Lower leg skin (tissue), 4 donors: ENCODE measurements around the gene RBMS2. TPM values are rescaled to one million over a fixed set of nuclear protein-coding genes. Genes with fewer than 3 reads are reported as not detected.
A peak's percentile ranks its signal among the peaks of the same experiment; 100 is the strongest.
"Not testable (repeated sequence)": the region's sequence is repeated elsewhere in the genome, so short reads cannot be mapped to it uniquely, and the experiment has no call there.

ENCODE experiments used
- DNase-seq, 2 donors: peaks; one replicate each; pipeline ENCODE4 v3.0.0-alpha.2; 2019; ENCODE audit warnings: low spot score in 2 of 2
- H3K4me3 ChIP-seq: fragments of 200-600 bp; sonication (generic); 2 replicates; pipeline ENCODE4 v1.5.1; 2017; ENCODE audit warnings: mild to moderate bottlenecking, low read depth; ENCODE audit not compliant: poor library complexity, severe bottlenecking
- POLR2A ChIP-seq, 2 donors: fragments of 450-650 bp; IDR thresholded peaks; one replicate each; pipeline ENCODE4 v1.6.1; 2016 to 2017; ENCODE audit warnings: antibody characterized with exemption in 2 of 2, mild to moderate bottlenecking in 1 of 2, moderate library complexity in 1 of 2
- WGBS, 2 donors: methylation state at CpG; one replicate each; pipeline ENCODE4 v1.1.5; 2018; 5-methylcytosine and 5-hydroxymethylcytosine counted together
- intact Hi-C: fragments of 100-400 bp; cut with DNase I; formaldehyde crosslinking; loops from one replicate; pipeline ENCODE4 v1.15.0; 2023; ENCODE audit warnings: low total_unique reads
- total RNA-seq, 4 donors: library from RNA; depleted of rRNA; stranded (reverse); fragments of >200 nt; gene quantifications; one replicate each; pipeline ENCODE4 v1.1.0, GENCODE V29; 2016
- TF ChIP-seq, protein P1 (sequence below), 3 donors: fragments of 450-650 bp; IDR thresholded peaks; one replicate each; pipeline ENCODE4 v1.5.1; 2016; ENCODE audit warnings: antibody characterized with exemption in 3 of 3, mild to moderate bottlenecking in 3 of 3, moderate library complexity in 2 of 3

The RBMS2 gene
- total RNA-seq, 4 donors from 2014 or later, result 12.7 to 14.9 (median 13.7) TPM

DNA sequence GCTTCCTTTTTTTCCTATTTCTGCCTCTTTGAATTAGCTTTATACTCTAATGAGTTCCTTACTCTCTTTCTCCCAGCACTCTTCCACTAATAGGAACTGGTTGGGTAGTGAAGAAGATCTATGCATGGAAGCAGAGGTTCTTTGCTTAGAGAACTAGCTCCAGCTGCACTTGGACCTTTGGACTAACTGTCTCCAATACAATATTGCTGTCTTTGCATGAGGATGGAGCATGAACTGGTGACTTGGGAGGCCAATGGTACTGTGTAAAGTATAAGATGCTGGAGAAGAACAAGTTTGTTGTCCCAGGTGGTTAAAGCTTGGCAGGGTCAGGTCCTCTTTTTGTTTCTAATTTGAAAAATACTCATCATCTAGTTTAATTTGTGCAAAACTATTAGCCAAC lies 31.3 kb upstream of the RBMS2 start:
- no peak for DNase-seq
- no peak overlapping the region for H3K4me3 ChIP-seq
- TF ChIP-seq, protein P1, sequence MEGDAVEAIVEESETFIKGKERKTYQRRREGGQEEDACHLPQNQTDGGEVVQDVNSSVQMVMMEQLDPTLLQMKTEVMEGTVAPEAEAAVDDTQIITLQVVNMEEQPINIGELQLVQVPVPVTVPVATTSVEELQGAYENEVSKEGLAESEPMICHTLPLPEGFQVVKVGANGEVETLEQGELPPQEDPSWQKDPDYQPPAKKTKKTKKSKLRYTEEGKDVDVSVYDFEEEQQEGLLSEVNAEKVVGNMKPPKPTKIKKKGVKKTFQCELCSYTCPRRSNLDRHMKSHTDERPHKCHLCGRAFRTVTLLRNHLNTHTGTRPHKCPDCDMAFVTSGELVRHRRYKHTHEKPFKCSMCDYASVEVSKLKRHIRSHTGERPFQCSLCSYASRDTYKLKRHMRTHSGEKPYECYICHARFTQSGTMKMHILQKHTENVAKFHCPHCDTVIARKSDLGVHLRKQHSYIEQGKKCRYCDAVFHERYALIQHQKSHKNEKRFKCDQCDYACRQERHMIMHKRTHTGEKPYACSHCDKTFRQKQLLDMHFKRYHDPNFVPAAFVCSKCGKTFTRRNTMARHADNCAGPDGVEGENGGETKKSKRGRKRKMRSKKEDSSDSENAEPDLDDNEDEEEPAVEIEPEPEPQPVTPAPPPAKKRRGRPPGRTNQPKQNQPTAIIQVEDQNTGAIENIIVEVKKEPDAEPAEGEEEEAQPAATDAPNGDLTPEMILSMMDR (IDR thresholded peaks at IDR 0.05), result no peak
- no peak for TF ChIP-seq POLR2A (IDR thresholded peaks at IDR 0.05)
- intact Hi-C loops, result no loop called here

DNA sequence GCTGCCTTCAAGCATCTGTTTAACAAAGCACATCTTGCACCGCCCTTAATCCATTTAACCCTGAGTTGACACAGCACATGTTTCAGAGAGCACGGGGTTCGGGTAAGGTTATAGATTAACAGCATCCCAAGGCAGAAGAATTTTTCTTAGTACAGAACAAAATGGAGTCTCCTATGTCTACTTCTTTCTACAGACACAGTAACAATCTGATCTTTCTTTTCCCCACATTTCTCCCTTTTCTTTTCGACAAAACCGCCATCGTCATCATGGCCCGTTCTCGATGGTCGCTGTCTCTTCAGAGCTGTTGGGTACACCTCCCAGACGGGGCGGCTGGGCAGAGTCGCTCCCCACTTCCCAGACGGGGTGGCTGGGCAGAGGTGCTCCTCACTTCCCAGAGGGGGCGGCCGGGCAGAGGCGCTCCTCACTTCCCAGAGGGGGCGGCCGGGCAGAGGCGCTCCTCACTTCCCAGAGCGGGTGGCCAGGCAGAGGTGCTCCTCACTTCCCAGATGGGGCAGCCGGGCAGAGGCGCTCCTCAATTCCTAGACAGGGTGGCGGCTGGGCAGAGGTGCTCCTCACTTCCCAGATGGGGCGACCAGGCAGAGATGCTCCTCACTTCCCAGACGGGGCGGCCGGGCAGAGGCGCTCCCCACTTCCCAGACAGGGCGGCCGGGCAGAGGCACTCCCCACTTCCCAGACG lies 28.1 kb upstream of the RBMS2 start:
- DNase-seq, H3K4me3 ChIP-seq, intact Hi-C loops: not testable (repeated sequence)
- WGBS, 2 donors, result 82 to 89% methylated on average over 22 to 28 of the region's 31 CpGs

DNA sequence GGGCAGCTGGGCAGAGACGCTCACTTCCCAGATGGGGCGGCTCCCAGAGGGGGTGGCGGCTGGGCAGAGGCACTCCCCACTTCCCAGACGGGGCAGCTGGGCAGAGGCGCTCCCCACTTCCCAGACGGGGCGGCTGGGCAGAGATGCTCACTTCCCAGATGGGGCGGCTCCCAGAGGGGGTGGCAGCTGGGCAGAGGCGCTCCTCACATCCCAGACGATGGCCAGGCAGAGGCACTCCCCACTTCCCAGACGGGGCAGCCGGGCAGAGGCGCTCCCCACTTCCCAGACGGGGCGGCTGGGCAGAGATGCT lies 27.6 kb upstream of the RBMS2 start:
- DNase-seq, intact Hi-C loops, H3K4me3 ChIP-seq: not testable (repeated sequence)
- 91 to 96% methylated on average over 4 to 7 of the region's 15 CpGs for WGBS, 2 donors

DNA sequence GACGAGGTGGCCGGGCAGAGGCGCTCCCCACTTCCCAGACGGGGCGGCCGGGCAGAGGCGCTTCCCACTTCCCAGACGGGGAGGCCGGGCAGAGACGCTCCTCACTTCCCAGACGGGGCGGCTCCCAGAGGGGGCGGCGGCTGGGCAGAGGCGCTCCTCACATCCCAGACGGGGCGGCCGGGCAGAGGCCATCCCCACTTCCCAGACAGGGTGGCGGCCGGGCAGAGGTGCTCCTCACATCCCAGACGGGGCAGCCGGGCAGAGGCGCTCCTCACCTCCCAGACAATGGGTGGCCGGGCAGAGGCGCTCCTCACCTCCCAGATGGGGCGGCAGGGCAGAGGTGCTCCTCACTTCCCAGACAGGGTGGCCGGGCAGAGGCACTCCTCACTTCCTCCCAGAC lies 27.1 kb upstream of the RBMS2 start:
- DNase-seq, H3K4me3 ChIP-seq, intact Hi-C loops: not testable (repeated sequence)
- WGBS, 2 donors, result 89 to 91% methylated on average over 11 to 21 of the region's 27 CpGs

- WGBS, 2 donors, result 9 to 13% methylated on average over 8 to 16 of the region's 17 CpGs
- intact Hi-C loops, H3K4me3 ChIP-seq: not testable (repeated sequence)
- DNase-seq, result peak; percentile 36 to 94
Observed at GRCh38 chr12:56496704-56497103, 24.9 kb upstream of the RBMS2 start.

GRCh38 chr12:56498126-56498902 lies 23.3 kb upstream of the RBMS2 start:
- DNase-seq, H3K4me3 ChIP-seq, intact Hi-C loops: not testable (repeated sequence)
- WGBS, 2 donors, result 85 to 86% methylated on average over 14 of the region's 14 CpGs

- H3K4me3 ChIP-seq, intact Hi-C loops, DNase-seq: not testable (repeated sequence)
- WGBS, 2 donors, result 74 to 81% methylated on average over 9 of the region's 9 CpGs
Observed at GRCh38 chr12:56499452-56499851, 22.2 kb upstream of the RBMS2 start.

DNA sequence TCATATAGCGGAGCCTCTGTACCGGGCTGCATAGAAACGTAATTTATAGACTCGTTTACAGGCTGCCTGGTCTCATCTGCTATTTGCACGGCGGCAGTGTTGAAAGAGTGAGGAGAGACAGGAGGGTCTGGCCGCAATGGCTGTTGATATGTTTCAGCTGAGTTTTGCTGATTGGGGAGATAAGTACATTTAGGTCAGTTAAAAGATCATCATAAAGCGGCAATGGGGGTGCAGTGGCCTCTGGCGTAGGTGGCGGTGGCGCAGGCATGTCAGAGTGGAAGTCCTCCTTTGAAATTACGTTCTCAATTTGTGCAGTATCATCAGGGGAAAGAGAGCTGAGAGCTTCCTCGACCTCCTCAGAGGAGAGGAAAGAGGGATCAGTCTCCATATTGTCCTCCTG lies 21.7 kb upstream of the RBMS2 start:
- DNase-seq, H3K4me3 ChIP-seq, intact Hi-C loops: not testable (repeated sequence)
- 85 to 91% methylated on average over 13 of the region's 13 CpGs for WGBS, 2 donors

- TF ChIP-seq, protein P1 (IDR thresholded peaks at IDR 0.05), result no peak
- no peak for TF ChIP-seq POLR2A (IDR thresholded peaks at IDR 0.05)
- 88 to 95% methylated on average over 16 of the region's 16 CpGs for WGBS, 2 donors
- DNase-seq, result no peak
- no peak overlapping the region for H3K4me3 ChIP-seq
- intact Hi-C loops, result no loop called here
Observed at GRCh38 chr12:56510786-56511185, 10.8 kb upstream of the RBMS2 start.

GRCh38 chr12:56514014-56514318 lies 7.7 kb upstream of the RBMS2 start:
- H3K4me3 ChIP-seq, intact Hi-C loops, DNase-seq: not testable (repeated sequence)
- WGBS, 2 donors, result 55 to 62% methylated on average over 4 of the region's 4 CpGs
